Measurements from ENCODE around the gene KLC4. TPM values are rescaled to one million over a fixed set of nuclear protein-coding genes. Genes with fewer than 3 reads are reported as not detected.

KLC4 gene
- total RNA-seq, 2 experiments from 2014 or later = 9.5 to 10.0 TPM

DNA sequence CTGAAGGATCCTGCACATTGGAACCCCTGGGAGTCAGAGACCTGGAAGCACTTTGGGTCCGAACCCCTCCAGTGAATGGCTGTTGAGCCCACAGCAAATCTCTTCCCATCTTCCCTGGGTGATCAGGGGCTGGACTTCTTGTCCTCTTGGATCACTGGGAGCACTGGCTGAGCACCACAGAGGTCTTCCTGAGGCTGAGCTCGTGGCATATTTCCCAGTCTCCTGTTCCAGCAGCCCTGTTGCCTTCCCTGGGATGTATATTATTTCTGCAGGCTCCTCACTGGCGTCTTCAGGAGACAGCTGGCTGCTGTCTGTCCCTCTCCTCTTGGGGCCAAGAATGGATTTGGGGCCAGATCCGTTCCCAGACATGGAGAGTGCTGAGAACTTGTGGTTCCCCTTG lies 60.1 kb downstream of the KLC4 start:
- H3K36me3 Mint-ChIP-seq = no peaks in the 10 kb centered on the region
- H3K27me3 Mint-ChIP-seq = no peaks in the 10 kb centered on the region
- H3K27ac Mint-ChIP-seq = no peak overlapping the region
- DNase-seq = no peak
- no peak overlapping the region for H3K4me3 Mint-ChIP-seq
- no peaks in the 10 kb centered on the region for H3K9me3 Mint-ChIP-seq
- no peaks in the 10 kb centered on the region for H3K4me1 Mint-ChIP-seq

DNA sequence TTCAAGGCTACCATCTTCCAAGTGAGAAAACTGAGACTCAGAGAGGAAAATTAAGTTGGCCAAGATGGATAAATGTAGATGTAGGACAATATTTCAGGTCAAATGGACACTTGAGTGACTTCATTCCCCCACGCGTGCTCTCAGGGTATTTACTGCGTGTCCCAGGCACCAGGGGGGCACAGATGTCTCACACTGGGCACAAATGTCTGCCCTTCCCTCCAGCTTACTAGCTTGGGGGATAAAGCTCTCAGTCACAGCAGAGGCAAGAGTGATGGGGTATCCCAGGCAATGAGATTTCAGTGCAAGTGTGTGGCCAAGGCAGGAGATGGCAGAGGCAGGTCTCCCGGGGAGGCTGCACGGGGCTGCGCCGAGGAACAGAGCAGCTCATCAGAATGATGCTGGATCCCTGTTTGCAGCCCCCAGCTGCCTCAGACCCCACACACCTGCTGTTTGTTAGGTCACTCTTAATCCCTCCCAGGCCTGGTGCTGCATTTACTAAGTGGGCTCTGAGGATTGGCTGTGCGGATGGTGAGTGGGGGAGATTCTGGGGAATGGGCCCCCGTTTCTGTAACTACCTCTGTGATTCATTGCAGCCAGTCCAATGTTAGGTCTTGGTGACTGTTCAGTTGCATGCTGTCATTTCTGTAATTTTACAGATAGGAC lies 60.8 kb downstream of the KLC4 start:
- Mint-ChIP-seq H3K4me3 (no peak overlapping the region), H3K4me1 (no peaks in the 10 kb centered on the region), H3K27ac (no peak overlapping the region), H3K36me3 (no peaks in the 10 kb centered on the region), H3K27me3 (no peaks in the 10 kb centered on the region), H3K9me3 (no peaks in the 10 kb centered on the region)
- no peak for DNase-seq

DNA sequence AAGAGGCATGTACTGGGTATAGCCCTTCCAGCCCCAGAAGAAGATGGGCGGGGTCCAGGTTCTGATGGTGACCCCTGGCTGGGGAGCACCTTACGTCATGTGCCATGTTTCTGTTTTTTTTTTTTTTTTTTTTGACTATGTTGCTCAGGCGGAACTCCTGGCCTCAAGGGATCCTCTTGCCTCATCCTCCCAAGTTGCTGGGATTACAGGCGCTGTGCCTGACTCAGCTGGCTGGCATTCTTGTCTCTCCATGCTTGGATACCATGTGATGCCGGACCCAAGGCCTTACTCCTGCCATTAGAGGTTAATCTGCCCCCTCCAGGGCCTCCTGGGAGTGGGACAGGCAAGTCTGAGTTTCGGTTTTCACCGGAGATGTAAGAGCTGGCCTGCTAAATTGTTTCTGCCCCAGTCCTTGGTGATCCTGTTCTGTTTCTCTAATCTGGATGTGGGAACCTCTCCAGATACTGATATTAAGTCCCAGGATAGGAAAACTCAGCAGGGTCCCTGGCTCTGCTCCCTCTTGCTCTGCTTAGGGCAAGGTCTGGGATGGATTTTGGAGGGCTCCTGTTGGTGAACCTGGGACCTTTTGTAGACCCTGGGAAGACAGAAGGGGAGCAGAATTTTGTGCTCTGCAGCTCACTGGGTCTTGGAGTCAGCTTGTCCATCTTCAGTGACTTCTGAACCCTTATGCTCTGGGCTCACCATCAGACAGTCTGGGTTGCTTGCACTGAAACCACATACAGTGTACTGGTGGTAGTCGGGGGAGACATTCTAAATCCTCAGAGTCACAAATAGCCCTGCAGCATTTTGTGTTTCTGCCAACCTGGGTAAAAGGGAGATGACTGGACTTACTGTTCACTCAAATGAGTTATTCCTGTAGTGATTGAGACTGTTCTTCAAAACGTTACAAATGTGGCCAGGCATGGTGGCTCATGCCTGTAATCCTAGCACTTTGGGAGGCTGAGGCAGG lies 61.8 kb downstream of the KLC4 start:
- Mint-ChIP-seq H3K9me3 (no peaks in the 10 kb centered on the region), H3K4me1 (no peaks in the 10 kb centered on the region), H3K27ac (no peak overlapping the region), H3K27me3 (no peaks in the 10 kb centered on the region), H3K4me3 (no peak overlapping the region), H3K36me3 (no peaks in the 10 kb centered on the region)
- DNase-seq = no peak

DNA sequence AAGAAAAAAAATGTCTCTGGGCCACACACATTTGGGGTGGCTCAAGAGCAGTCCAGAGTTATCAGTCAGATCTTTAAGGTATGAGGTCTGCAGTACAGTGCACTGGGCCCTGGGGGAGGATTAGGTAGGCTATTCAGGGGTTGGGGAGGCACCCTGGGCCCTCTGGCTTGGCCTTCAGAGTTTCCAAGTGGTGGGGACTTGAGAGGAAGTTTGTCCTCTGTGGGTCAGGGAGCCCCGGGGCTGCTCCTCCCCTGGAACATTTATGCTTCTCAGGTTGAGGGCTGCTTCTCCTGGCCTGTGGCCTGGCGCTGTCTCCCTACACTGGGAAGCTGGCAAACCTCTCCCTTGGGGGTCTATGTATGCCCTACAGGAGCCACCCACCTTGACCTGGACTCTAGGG lies 62.7 kb downstream of the KLC4 start:
- no peaks in the 10 kb centered on the region for H3K9me3 Mint-ChIP-seq
- H3K4me3 Mint-ChIP-seq = no peak overlapping the region
- H3K4me1 Mint-ChIP-seq = no peaks in the 10 kb centered on the region
- no peak for DNase-seq
- H3K27ac Mint-ChIP-seq = no peak overlapping the region
- H3K36me3 Mint-ChIP-seq = no peaks in the 10 kb centered on the region
- H3K27me3 Mint-ChIP-seq = no peaks in the 10 kb centered on the region

DNA sequence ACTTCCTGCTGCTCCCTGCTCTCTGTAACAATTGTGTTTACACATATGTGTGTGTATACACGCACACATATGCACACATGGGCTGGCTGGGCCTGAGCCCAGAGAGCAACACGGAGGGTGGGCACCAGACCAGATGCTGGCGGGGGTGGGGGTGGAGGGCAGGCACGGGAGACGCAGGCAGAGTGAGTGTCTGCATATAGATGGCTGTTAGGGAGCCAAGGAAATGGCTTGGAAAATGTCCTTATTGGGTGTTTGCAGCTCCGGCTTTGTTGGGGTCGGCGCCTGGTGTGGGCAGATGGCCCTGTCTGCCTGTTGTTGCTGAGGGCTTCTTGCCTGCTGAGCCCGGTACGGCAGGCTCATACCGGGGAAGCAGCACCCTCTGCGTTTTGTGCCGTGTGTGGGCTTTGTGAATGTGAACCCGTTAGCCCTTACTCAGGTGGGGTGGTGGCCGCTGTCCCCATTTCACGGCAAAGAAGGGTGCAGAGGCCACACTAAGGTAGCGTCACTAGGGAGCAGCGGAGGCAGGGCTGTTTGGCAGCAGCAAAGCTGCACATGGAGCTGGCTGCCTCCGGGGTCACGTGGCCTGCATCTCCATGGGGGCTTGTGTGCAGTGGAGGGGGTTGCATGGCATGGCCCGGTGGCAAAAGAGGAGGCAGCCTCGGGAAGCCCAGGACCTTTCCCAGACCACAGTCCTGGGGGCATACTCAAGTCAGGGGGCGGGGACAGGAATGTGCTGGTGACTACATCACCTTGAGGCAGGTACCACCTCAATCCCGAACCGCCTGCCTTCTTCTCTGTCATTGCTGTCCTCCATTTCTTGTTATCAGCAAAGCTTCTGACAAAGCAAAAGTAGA lies 64.3 kb downstream of the KLC4 start:
- no peaks in the 10 kb centered on the region for H3K9me3 Mint-ChIP-seq
- DNase-seq = no peak
- H3K36me3 Mint-ChIP-seq = no peaks in the 10 kb centered on the region
- H3K4me1 Mint-ChIP-seq = no peaks in the 10 kb centered on the region
- no peaks in the 10 kb centered on the region for H3K27me3 Mint-ChIP-seq
- no peak overlapping the region for H3K4me3 Mint-ChIP-seq
- no peak overlapping the region for H3K27ac Mint-ChIP-seq

DNA sequence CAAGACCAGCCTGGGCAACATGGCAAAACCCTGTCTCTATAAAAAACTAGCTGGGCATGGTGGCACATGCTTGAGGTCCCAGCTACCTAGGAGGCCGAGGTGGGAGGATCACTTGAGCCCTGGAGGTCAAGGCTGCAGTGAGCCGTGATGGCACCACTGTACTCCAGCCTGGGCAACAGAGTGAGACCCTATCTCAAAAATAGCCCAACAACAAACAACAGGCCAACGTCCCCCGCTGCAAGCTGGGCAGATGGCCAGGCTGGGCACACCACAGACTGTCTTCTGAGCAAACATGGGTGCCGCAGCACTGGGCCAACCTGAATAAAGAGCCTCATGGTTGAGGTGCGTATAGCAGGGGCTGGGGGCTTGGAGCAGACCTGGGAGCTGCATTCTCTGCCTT lies 65.0 kb downstream of the KLC4 start:
- H3K4me1 Mint-ChIP-seq = no peaks in the 10 kb centered on the region

More for the DNA sequence above, 65.0 kb downstream of the KLC4 start:
- no peak overlapping the region for H3K27ac Mint-ChIP-seq
- no peak overlapping the region for H3K4me3 Mint-ChIP-seq
- no peaks in the 10 kb centered on the region for H3K36me3 Mint-ChIP-seq
- DNase-seq = no peak
- H3K9me3 Mint-ChIP-seq = no peaks in the 10 kb centered on the region
- H3K27me3 Mint-ChIP-seq = no peaks in the 10 kb centered on the region

Other genes with a start within 250 kb of the KLC4 start
- 100 to 1,000 TPM; 193 to 200 TPM for gene RPL7L1, start 180.0 kb upstream of the KLC4 start, total RNA-seq
- not detected for gene PTCRA, start 143.6 kb upstream of the KLC4 start, total RNA-seq
- gene CNPY3, start 130.2 kb upstream of the KLC4 start, total RNA-seq = 10 to 100 TPM; 53.6 to 55.7 TPM
- under 1 TPM; 0.20 to 0.35 TPM for gene GNMT, start 98.9 kb upstream of the KLC4 start, total RNA-seq
- gene PEX6, start 80.5 kb upstream of the KLC4 start, total RNA-seq = 10 to 100 TPM; 15.2 to 16.7 TPM
- gene PPP2R5D, start 75.1 kb upstream of the KLC4 start, total RNA-seq = 10 to 100 TPM; 43.0 to 43.4 TPM
- 100 to 1,000 TPM in 1 of 2 experiments, 10 to 100 TPM in 1; 98.6 to 105 TPM for gene MEA1, start 45.7 kb upstream of the KLC4 start, total RNA-seq
- 10 to 100 TPM; 65.8 to 66.1 TPM for gene KLHDC3, start 45.4 kb upstream of the KLC4 start, total RNA-seq
- 10 to 100 TPM; 87.6 to 93.0 TPM for gene RRP36, start 38.0 kb upstream of the KLC4 start, total RNA-seq
- 10 to 100 TPM in 1 of 2 experiments, 1 to 10 TPM in 1; 9.3 to 10.2 TPM for gene CUL7, start 5.8 kb upstream of the KLC4 start, total RNA-seq
- 100 to 1,000 TPM; 112 to 113 TPM for gene MRPL2, start 197 bp upstream of the KLC4 start, total RNA-seq
- 1 to 10 TPM; 3.3 to 3.9 TPM for gene PTK7, start 16.7 kb downstream of the KLC4 start, total RNA-seq
- 10 to 100 TPM; 49.1 to 49.9 TPM for gene SRF, start 111.6 kb downstream of the KLC4 start, total RNA-seq
- gene CUL9, start 122.6 kb downstream of the KLC4 start, total RNA-seq = 10 to 100 TPM; 31.3 to 31.5 TPM
- gene DNPH1, start 169.8 kb downstream of the KLC4 start, total RNA-seq = 10 to 100 TPM; 55.8 to 56.1 TPM
- under 1 TPM; 0.12 to 0.14 TPM for gene TTBK1, start 183.8 kb downstream of the KLC4 start, total RNA-seq
- gene SLC22A7, start 238.6 kb downstream of the KLC4 start, total RNA-seq = not detected
- gene CRIP3, start 249.2 kb downstream of the KLC4 start, total RNA-seq = 1 to 10 TPM; 1.4 to 1.5 TPM

All from activated naive CD8-positive, alpha-beta T cell treated with anti-CD3 and anti-CD28 coated beads for 36 hours (primary cell).